Fibroblast of lung (primary cell): ENCODE data around the gene CCR7. TPM values are rescaled to one million over a fixed set of nuclear protein-coding genes. Genes with fewer than 3 reads are reported as not detected.
A peak's percentile ranks its signal among the peaks of the same experiment; 100 is the strongest.

Experiments
- DNase-seq, 2 donors: peaks; one replicate each; pipeline versions ENCODE4 v3.0.0 to v3.0.0-alpha.2; 2010; ENCODE audit warnings: low read depth in 2 of 2
- H2AFZ ChIP-seq: 2 replicates; pipeline ENCODE4 v1.5.1; 2012; ENCODE audit warnings: low read length, control low read depth, inconsistent platforms
- H3K27ac ChIP-seq: 2 replicates; pipeline ENCODE4 v1.5.1; 2011; ENCODE audit warnings: low read length, control low read depth; ENCODE audit not compliant: insufficient read depth
- H3K27me3 ChIP-seq: 2 replicates; pipeline ENCODE4 v1.5.1; 2011; ENCODE audit warnings: mild to moderate bottlenecking, low read length; ENCODE audit not compliant: control insufficient read depth, insufficient read depth
- H3K36me3 ChIP-seq: 2 replicates; pipeline ENCODE4 v1.5.1; 2011; ENCODE audit warnings: low read length; ENCODE audit not compliant: control insufficient read depth, insufficient read depth
- H3K4me1 ChIP-seq: 2 replicates; pipeline ENCODE4 v1.5.1; 2011; ENCODE audit warnings: low read length; ENCODE audit not compliant: control insufficient read depth, insufficient read depth; ENCODE audit errors: extremely low read depth
- H3K4me2 ChIP-seq: 2 replicates; pipeline ENCODE4 v1.5.1; 2011; ENCODE audit warnings: low read length, control low read depth; ENCODE audit not compliant: insufficient read depth; ENCODE audit errors: extremely low read depth
- H3K4me3 ChIP-seq, 4 experiments: fragments of 200-600 bp in 1 of 4; sonication (generic) in 1 of 4; replicated peaks in 1 of 4; 2 replicates each; pipeline ENCODE4 v1.5.1; 2011 to 2016; ENCODE audit warnings: low read length in 4 of 4, low read depth in 3 of 4, mild to moderate bottlenecking in 3 of 4, control low read depth in 2 of 4, inconsistent platforms in 1 of 4, mixed read lengths in 1 of 4; ENCODE audit not compliant: insufficient read depth in 1 of 4; ENCODE audit errors: control extremely low read depth in 1 of 4
- H3K79me2 ChIP-seq: 2 replicates; pipeline ENCODE4 v1.5.1; 2012; ENCODE audit warnings: mild to moderate bottlenecking, low read length, inconsistent platforms; ENCODE audit not compliant: control insufficient read depth, insufficient read depth
- H3K9ac ChIP-seq: 2 replicates; pipeline ENCODE4 v1.5.1; 2011; ENCODE audit warnings: mild to moderate bottlenecking, low read length, control low read depth; ENCODE audit not compliant: insufficient read depth
- H3K9me3 ChIP-seq: 2 replicates; pipeline ENCODE4 v1.5.1; 2012; ENCODE audit warnings: low read depth, low read length; ENCODE audit not compliant: control insufficient read depth, insufficient read depth
- H4K20me1 ChIP-seq: 2 replicates; pipeline ENCODE4 v1.5.1; 2011; ENCODE audit warnings: low read length; ENCODE audit not compliant: control insufficient read depth, insufficient read depth; ENCODE audit errors: extremely low read depth
- EZH2 ChIP-seq: IDR thresholded peaks from 2 replicates; pipeline ENCODE4 v1.5.1; 2012; ENCODE audit warnings: low read length, control low read depth, mild to moderate bottlenecking; ENCODE audit errors: missing control alignments
- polyA plus RNA-seq, 2 donors: library from polyadenylated mRNA; depleted of rRNA in 1 of 2; stranded (reverse) in 1 of 2; unstranded in 1 of 2; fragments of >200 nt; gene quantifications; 2 replicates each; pipeline ENCODE4 v1.2.1, GENCODE V29; 2011 to 2012; ENCODE audit warnings: missing spikeins in 1 of 2
- total RNA-seq: library from RNA; depleted of rRNA; stranded (reverse); fragments of >200 nt; gene quantifications from 2 replicates; pipeline ENCODE4 v1.2.1, GENCODE V29; 2014
- TF ChIP-seq, protein P1 (sequence below), 2 donors: IDR thresholded peaks in 1 of 2; conservative IDR thresholded peaks in 1 of 2; 1 replicate in 1 of 2; 2 replicates in 1 of 2; pipeline ENCODE4 v1.5.1; 2011 to 2012; ENCODE audit warnings: low read length in 2 of 2, control low read depth in 1 of 2, inconsistent platforms in 1 of 2, low read depth in 1 of 2, mild to moderate bottlenecking in 1 of 2

The CCR7 gene
- total and polyA plus RNA-seq, 2 donors (not counting 1 experiment from before 2014, with no cell fraction given): under 0.01 to 0.10 TPM

- Histone ChIP-seq H3K27ac (peak overlapping the region; percentile 97), H3K9ac (peak overlapping the region; percentile 65), H2AFZ (no peak overlapping the region)
Measured at GRCh38 chr17:40542558-40543411, 22.5 kb downstream of the CCR7 start.

GRCh38 chr17:40541873-40542557 is 23.3 kb downstream of the CCR7 start:
- no peak overlapping the region for H2AFZ ChIP-seq
- H4K20me1 ChIP-seq: no peaks in the 10 kb centered on the region

More at GRCh38 chr17:40542558-40543411, 22.5 kb downstream of the CCR7 start:
- TF ChIP-seq, protein P1, sequence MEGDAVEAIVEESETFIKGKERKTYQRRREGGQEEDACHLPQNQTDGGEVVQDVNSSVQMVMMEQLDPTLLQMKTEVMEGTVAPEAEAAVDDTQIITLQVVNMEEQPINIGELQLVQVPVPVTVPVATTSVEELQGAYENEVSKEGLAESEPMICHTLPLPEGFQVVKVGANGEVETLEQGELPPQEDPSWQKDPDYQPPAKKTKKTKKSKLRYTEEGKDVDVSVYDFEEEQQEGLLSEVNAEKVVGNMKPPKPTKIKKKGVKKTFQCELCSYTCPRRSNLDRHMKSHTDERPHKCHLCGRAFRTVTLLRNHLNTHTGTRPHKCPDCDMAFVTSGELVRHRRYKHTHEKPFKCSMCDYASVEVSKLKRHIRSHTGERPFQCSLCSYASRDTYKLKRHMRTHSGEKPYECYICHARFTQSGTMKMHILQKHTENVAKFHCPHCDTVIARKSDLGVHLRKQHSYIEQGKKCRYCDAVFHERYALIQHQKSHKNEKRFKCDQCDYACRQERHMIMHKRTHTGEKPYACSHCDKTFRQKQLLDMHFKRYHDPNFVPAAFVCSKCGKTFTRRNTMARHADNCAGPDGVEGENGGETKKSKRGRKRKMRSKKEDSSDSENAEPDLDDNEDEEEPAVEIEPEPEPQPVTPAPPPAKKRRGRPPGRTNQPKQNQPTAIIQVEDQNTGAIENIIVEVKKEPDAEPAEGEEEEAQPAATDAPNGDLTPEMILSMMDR (conservative IDR thresholded peaks at IDR 0.05 in 1 of 2, IDR thresholded peaks at IDR 0.05 in 1 of 2; ENCODE audit: low read depth in 1 of 2, low read length in 2 of 2): no peak
- TF ChIP-seq EZH2: no peak
- peak; percentile 90 to 100 for DNase-seq
- H3K4me3 ChIP-seq: no peak overlapping the region
- H4K20me1 ChIP-seq: no peaks in the 10 kb centered on the region
- no peaks in the 10 kb centered on the region for H3K36me3 ChIP-seq
- no peak overlapping the region for H3K4me2 ChIP-seq
- no peaks in the 10 kb centered on the region for H3K9me3 ChIP-seq
- no peaks in the 10 kb centered on the region for H3K27me3 ChIP-seq
- peaks cover 23% of the 10 kb centered on the region for H3K4me1 ChIP-seq
- H3K79me2 ChIP-seq: no peaks in the 10 kb centered on the region

More at GRCh38 chr17:40541873-40542557, 23.3 kb downstream of the CCR7 start:
- Histone ChIP-seq H3K9me3 (no peaks in the 10 kb centered on the region), H3K4me2 (no peak overlapping the region), H3K4me3 (no peak overlapping the region), H3K4me1 (peaks cover 19% of the 10 kb centered on the region), H3K27me3 (no peaks in the 10 kb centered on the region), H3K9ac (peak overlapping the region; percentile 65), H3K79me2 (no peaks in the 10 kb centered on the region), H3K36me3 (no peaks in the 10 kb centered on the region), H3K27ac (peak overlapping the region; percentile 97)
- DNase-seq: peak in 1 of 2 donors; percentile 34
- TF ChIP-seq, protein P1 (conservative IDR thresholded peaks at IDR 0.05 in 1 of 2, IDR thresholded peaks at IDR 0.05 in 1 of 2; ENCODE audit: low read depth in 1 of 2, low read length in 2 of 2): no peak
- TF ChIP-seq EZH2: no peak
